ENCODE measurements around the gene RABGAP1L. TPM values are rescaled to one million over a fixed set of nuclear protein-coding genes. Genes with fewer than 3 reads are reported as not detected.

Gene RABGAP1L
- total RNA-seq, 1 experiment from 2014 or later: 29.3 TPM

- ChIA-PET RAD21 (ENCODE audit: low non-redundant PET in 1 of 2, low total read pairs in 2 of 2, uncharacterized antibody in 2 of 2, unreplicated experiment in 2 of 2) (no interaction called here), POLR2A (interaction anchor here (0.7 kb wide), 1 partner anchor 1125 kb away, joined by 3 read pairs; no protein-coding TSS in a partner anchor), CTCF (no interaction called here)
- Histone ChIP-seq H2AFZ (ENCODE audit: low read depth, low read length, poor library complexity, severe bottlenecking) (no peak overlapping the region), H4K20me1 (ENCODE audit: insufficient read depth) (no peaks in the 10 kb centered on the region), H3K4me1 (ENCODE audit: control insufficient read depth in 1 of 2, insufficient read depth in 2 of 2, low read length in 2 of 2) (no peaks in the 10 kb centered on the region), H3K9me3 (ENCODE audit: control insufficient read depth in 1 of 2, insufficient read depth in 1 of 2, low read depth in 1 of 2, low read length in 2 of 2) (peaks cover 0 to 4% of the 10 kb centered on the region in 2 experiments; a peak in 2 of 4 replicates), H3K27ac (ENCODE audit: low read depth, low read length) (no peak overlapping the region), H3K27me3 (ENCODE audit: insufficient read depth, low read length) (no peaks in the 10 kb centered on the region), H3K4me3 (replicated peaks in 1 of 2; ENCODE audit: low read depth in 1 of 2, low read length in 2 of 2) (no peak overlapping the region), H3K36me3 (ENCODE audit: control insufficient read depth in 1 of 2, insufficient read depth in 2 of 2, low read length in 2 of 2) (no peaks in the 10 kb centered on the region), H3K79me2 (ENCODE audit: insufficient read depth, low read length) (no peaks in the 10 kb centered on the region), H3K9ac (ENCODE audit: low read length) (no peak overlapping the region), H3K4me2 (ENCODE audit: low read length) (no peak overlapping the region), H3K9me2 (ENCODE audit: insufficient read depth) (no peaks in the 10 kb centered on the region)
- no peak for ATAC-seq
- TF ChIP-seq EZH2phosphoT487 (IDR thresholded peaks at IDR 0.05; ENCODE audit: borderline replicate concordance) (no peak), ELF1 (IDR thresholded peaks at IDR 0.05; ENCODE audit: borderline replicate concordance, low read depth) (no peak), YY1 (IDR thresholded peaks at IDR 0.05; ENCODE audit: extremely low read depth, insufficient replicate concordance, low read depth, low read length) (no peak), POLR2AphosphoS5 (IDR thresholded peaks at IDR 0.05; ENCODE audit: low read depth, low read length) (no peak), MAX (IDR thresholded peaks at IDR 0.05) (no peak), REST (IDR thresholded peaks at IDR 0.05; ENCODE audit: low read depth) (no peak), CEBPB (IDR thresholded peaks at IDR 0.05; ENCODE audit: low read depth) (no peak), EZH2 (IDR thresholded peaks at IDR 0.05) (no peak), SRF (IDR thresholded peaks at IDR 0.05; ENCODE audit: low read depth) (no peak), SIN3A (IDR thresholded peaks at IDR 0.05; ENCODE audit: low read depth) (no peak), ZNF274 (IDR thresholded peaks at IDR 0.05; ENCODE audit: low read depth, low read length) (no peak), EGR1 (IDR thresholded peaks at IDR 0.05; ENCODE audit: low read depth) (no peak), JUND (IDR thresholded peaks at IDR 0.05) (no peak), RAD21 (IDR thresholded peaks at IDR 0.05; ENCODE audit: low read depth) (no peak), TCF7L2 (IDR thresholded peaks at IDR 0.05; ENCODE audit: borderline replicate concordance, extremely low read depth, insufficient read depth, insufficient read length) (no peak)
- no peak for DNase-seq (ENCODE audit: low read depth, low spot score)
- intact Hi-C loops (cut with micrococcal nuclease): no loop called here
- BruUV-seq (replicated peaks): no TSS peak
These were observed 155.1 kb downstream of the RABGAP1L start for GRCh38 chr1:174314433-174314832.

All from HCT116 (cell line).